Ureter (tissue), 1 donor: Measurements from ENCODE around the gene ZNF202. TPM values are rescaled to one million over a fixed set of nuclear protein-coding genes. Genes with fewer than 3 reads are reported as not detected.
"Not testable (repeated sequence)": the region's sequence is repeated elsewhere in the genome, so short reads cannot be mapped to it uniquely, and the experiment has no call there.

ENCODE experiments used
- DNase-seq: peaks from one replicate; pipeline ENCODE4 v3.0.0-alpha.2; 2020; ENCODE audit warnings: low spot score
- total RNA-seq: library from RNA; stranded (reverse); gene quantifications from one replicate; pipeline ENCODE4 v1.2.4, GENCODE V29; 2023
- donor health status: DM: yes; HTN: yes; CAD: no.

ZNF202 gene
- 14.6 TPM for total RNA-seq

DNA sequence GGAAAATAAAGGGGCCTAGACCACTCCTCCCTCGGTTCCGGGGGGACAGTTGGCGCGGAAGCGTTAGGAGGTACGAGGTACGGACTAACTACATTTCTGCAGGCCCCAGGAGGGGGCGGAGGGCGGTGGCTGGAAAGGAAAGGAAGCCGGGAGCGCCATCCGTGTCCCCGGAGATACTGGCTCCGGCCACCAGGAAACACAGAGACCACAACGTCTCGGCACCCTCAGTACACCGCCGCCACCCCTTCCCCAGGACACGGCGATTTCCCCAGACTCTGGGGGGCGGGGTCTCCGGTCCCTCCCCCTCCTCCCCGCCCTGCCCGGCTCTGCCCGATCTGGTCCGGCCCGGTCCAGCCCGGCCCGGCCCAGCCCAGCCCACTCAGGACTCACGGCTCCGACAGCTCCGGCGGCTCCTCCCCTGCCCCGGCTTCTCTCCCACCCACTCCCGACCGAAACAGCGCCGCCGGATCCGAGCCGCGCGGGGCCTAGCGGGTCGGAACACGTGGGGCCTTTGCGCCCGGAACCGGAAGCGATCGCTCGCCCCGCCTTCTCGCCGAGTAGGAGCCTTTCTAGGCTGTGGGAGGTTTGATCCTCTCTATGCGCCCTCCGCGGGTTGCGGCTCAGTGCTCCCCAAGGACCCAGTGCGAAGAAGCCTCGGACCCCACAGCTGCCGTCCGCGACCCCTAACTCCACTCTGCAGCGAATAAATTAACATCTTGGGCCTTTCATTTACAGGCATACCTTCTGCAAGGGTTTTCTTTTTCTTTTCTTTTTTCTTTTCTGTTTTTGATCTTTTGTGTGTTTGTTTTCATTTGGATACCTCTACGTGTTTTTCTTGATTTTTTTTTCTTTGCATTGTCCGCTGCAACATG, at the start of gene ZNF202:
TSS of gene ZNF202 (minus strand) at position 502 of the 872 bp plus-strand sequence. CDS start 10,772 bp downstream, outside the sequence.
- peak; percentile 93 for DNase-seq

GRCh38 chr11:123783536-123783935, 42.1 kb upstream of the ZNF202 start:
- no peak for DNase-seq

DNA sequence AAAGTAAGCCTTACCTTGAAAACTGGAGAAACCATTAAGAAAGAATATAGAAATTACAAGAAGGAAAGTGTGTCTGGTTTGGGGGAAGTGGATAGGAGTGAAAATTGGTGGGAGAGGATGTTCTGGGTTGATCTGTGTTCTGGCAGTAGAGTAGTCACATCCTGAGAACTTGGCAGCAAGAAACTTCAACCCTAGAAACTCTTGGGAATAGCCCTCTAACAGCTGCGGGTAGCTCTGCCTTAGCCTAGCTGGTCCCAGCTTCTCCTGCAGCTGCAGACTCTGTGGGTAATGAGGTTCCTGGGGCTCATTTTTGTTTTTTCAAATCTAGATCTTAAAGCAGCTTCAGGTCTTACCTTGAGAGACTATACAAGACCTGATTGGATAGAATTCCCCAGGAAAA, 37.1 kb upstream of the ZNF202 start:
- DNase-seq, result no peak

DNA sequence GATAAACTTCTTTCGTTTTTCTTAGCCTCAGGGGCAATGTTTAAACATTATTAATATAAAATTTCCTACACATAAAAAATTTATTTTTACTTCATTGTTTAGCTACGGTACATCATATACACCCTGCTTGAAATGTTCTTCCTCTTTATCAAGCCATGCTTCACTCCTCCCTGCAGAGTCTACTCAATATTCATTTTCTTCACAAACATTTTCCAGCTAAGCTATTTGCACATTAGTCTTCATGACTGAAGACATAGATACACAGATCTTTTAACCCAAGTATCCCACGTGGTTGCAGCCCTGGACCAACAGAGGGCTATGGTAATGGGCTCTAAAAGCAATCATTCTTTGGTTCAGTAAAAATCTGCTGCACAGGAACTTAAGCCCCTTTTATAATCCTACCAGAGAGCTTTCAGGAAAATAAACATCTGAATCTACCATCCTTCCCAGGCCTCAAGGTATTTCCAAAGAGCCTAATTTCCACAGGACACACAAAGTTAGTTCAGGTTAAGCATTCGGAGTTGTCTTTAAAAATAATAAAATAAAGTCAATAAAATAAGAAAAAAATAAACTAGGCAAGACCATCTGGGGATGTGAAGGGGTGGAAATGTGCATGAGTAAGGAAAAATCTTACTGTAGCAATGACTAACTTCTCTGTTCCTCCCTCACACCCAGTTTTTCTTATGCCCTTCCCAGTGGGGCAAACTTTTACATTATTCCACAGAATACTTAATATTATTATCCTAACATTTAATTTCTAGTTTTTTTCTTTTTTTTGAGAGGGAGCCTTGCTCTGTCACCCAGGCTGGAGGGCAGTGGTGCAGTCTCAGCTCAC, 34.5 kb upstream of the ZNF202 start:
- no peak for DNase-seq

DNA sequence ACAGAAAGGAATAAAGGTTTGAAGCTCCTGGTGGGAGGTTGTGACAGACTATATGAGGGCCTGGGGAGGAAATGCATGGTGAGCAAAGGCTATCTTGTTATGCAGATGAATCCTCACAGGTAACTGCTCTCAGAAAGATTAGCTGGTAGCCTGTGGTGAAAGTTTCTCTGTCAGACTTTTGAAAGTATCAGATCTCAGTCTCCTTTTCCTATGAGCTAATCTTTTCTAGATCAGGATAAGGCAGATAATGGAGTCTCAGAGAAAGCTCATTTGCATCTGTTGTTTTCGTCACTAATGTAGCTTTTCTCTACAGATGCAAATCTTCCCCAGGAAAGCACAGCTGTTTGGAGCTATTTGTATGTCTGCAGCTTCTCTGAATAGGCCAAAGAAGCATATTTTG, 33.8 kb upstream of the ZNF202 start:
- no peak for DNase-seq

GRCh38 chr11:123773959-123774358, 32.5 kb upstream of the ZNF202 start:
- no peak for DNase-seq

GRCh38 chr11:123773026-123773425, 31.6 kb upstream of the ZNF202 start:
- no peak for DNase-seq

DNA sequence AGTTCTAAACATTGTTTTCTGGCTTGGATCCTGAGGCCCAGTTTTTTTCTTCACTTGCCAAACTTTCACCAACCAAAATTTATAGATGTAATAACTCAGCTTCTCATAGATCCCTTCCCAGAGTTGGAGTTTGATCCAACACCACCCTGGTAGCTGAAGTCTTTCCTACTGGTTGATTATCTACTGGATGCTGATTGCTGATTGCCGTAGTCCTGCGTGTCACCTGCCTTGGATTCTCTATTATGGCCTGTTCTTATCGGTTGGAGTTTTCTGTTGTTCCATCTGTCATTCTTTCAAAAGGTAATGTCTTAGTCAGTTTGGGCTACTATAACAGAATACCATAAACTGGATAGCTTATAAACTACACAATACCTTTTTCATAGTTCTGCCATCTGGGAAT, 30.2 kb upstream of the ZNF202 start:
- no peak for DNase-seq

DNA sequence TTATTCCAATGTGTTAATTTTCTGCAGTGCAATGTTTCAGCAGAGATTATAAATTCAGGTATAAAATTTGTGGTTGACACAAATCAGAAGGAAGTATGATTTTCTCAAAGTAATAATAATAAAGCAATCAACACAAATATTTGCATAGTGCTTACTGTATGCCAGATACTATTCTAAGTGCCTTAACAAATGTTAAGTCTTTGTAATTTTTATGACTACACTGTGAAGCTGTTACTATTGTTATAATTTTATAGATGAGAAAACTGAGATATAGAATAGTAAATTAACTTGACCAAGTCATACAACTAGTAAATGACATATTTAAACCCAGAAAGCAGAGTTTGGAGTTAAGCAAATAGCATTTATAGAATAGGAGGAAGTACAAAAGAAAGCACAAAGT, 29.3 kb upstream of the ZNF202 start:
- no peak for DNase-seq

- no peak for DNase-seq
Observed at GRCh38 chr11:123765601-123766000, 24.1 kb upstream of the ZNF202 start.

- no peak for DNase-seq
Observed at GRCh38 chr11:123762422-123762821, 21.0 kb upstream of the ZNF202 start.

DNA sequence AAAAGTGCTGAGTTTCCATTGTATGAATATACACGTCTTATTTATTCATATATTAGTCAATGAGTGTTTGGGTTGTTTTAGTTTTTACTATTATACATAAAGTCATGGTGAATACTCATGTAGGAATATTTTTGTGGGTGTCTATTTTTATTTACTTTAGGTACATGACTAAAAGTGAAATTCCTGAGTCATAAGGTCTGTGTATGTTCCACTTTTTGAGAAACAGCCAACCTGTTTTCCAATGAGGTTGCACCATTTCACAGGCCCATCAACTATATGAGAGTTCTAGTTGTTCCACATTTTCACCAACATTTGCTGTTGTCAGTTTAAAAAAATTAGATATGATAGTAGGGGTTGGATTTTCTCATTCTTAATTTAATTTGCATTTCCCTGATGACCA, 19.4 kb upstream of the ZNF202 start:
- DNase-seq, result no peak

GRCh38 chr11:123757976-123758375, 16.5 kb upstream of the ZNF202 start:
- DNase-seq, result no peak

DNA sequence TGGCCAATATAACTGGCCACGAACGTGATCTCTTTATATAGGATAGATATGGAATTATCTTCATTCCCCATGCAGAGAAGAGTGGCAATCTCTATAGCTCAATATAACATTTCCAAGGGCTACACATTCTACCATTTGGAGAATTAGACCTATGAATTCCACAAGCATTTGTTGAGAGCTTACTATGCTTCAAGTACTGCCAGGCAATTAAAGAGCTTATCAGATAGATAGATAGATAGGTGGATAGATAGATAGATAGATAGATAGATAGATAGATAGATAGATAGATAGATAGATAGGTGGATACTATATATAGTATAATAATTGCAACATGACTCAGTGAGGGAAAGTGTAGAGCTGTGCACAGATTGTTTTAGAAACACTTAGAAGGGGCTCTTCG, 14.4 kb upstream of the ZNF202 start:
- DNase-seq, result no peak

GRCh38 chr11:123755344-123755743, 13.9 kb upstream of the ZNF202 start:
- no peak for DNase-seq

DNA sequence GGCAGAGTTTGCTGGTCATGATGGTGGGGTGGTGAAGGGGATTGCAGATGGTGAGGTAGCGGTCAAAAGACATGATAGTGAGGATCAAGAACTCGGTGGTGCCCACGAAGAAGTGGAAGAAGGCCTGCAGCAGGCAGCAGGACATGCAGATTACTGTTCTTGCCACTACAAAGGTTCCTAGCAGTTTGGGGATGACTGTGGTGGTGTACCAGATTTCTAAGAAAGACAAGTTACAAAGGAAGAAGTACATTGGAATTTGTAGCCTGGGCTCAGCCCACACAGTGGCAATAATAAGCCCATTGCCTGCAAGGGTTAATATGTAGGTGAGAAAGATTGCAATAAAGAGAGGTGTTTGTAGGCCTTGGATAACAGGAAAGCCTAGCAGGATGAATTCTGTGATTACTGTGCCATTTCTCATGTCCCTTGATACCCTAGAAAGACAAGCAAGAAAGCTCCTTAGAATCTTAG, 12.7 kb upstream of the ZNF202 start, which contains the start of gene OR6X1:
TSS of gene OR6X1 (minus strand) at position 418 of the 468 bp plus-strand sequence. CDS start at position 418, 0 bp downstream.
- no peak for DNase-seq

DNA sequence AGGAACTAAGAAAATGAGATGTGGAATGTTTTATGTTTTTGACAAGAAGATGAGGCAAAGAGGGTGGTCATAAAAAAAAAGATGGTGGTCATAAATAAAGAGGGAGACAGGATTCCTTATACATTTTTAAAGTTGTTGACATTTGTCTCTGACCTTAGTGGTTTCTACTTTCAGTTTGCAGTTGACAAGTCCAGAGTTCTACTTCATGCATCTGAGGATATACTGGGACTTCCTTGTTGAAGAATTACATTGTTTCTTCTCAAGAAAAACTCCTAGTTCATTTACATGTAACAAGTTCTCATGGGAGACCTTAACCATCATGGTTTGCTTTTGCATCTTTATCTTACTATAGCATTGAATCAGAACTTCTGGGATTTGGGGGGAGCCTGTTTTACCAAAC, 11.7 kb upstream of the ZNF202 start:
- DNase-seq, result no peak

DNA sequence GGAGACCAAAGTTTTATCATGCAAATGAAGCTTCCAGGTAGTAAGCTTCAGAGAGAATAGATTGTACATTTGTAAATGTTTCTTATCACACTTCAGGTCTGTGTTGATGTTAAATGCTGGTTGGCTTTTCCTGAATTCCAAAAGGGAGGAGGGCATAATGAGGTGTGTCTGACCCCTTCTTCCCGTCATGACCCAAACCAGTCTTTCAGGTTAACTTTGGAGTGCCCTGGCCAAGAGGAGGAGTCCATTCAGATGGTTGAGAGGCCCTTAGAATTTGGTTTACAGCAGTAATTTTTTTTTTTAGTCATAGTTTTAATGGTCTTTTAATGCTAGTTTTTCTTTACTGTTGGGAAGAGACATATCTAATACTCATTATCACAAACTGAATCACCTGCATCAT, 10.3 kb upstream of the ZNF202 start:
- no peak for DNase-seq

GRCh38 chr11:123748349-123748748, 6.9 kb upstream of the ZNF202 start:
- not testable (repeated sequence) for DNase-seq

GRCh38 chr11:123745764-123746451, 4.4 kb upstream of the ZNF202 start:
- DNase-seq, result no peak

- no peak for DNase-seq
Observed at GRCh38 chr11:123742724-123743120, 1.3 kb upstream of the ZNF202 start.
